Stimulated activated CD8-positive, alpha-beta memory T cell treated with anti-CD3 and anti-CD28 coated beads, Interleukin-2, amount 100 ng/mL, for 1 hour (primary cell): Measurements from ENCODE around the gene PTPRG.

Experiments
- DNase-seq, 2 donors: peaks; one replicate each; pipeline ENCODE4 v3.0.0-alpha.2; 2020; ENCODE audit warnings: low read depth in 2 of 2

Gene PTPRG

DNA sequence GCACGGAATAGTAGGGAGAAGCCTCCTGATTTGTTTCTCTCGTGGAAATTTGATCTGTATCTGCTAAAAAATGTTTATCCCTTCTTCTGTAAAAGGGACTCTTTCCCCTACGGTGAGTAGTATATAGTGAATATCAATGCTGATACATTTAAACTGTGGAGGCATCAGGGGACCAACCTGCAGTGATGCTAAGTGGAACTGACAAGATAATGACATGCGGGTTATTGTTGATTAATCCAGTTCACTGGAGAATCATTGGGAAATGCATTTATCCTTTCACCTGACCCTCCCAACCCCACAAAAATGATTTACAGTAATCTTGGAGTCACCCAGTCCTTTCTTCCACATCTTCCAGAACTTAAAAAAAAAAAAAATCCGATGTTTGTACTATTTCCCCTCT is 264.8 kb downstream of the PTPRG start:
- no peak for DNase-seq

- DNase-seq, result no peak
These were observed 267.0 kb downstream of the PTPRG start for GRCh38 chr3:61828184-61828874.

DNA sequence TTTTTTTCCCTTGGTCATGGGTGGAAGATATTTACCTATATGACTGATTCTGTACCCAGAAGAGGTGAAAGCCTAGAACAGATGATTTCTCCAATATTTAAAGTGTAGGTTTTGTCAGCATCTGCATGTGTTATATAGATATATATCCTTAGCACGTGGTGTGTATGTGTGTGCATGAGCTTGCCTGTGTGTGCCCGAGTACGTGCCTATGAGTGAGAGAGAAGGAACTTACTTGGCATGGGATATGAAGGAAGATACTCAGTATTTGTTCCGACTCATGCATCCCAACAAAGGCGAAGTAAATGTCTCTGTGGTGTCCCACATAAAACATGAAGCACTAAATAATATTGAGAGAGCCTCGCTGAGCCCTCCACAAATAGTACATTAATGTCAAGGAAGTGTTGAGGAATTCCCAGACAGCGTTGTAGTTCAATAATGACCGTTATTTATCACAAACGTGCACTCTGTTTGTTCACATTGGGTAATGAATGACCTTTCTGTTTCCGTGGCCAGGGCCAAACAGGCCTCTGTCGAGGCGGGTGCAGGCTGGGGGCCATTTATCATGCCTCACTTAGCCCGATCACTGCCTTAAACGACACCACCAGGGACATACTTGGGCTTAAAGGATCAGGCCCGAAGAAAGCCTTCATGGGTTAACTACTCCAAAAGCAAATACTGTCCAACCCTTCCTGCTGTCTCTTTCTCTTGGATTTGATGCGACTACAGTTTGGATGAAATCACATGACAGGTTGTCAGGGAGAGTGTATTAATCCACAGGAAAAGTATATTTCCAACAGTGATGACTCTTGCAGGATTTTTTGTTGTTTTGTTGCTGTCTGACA is 267.7 kb downstream of the PTPRG start:
- DNase-seq, result no peak

DNA sequence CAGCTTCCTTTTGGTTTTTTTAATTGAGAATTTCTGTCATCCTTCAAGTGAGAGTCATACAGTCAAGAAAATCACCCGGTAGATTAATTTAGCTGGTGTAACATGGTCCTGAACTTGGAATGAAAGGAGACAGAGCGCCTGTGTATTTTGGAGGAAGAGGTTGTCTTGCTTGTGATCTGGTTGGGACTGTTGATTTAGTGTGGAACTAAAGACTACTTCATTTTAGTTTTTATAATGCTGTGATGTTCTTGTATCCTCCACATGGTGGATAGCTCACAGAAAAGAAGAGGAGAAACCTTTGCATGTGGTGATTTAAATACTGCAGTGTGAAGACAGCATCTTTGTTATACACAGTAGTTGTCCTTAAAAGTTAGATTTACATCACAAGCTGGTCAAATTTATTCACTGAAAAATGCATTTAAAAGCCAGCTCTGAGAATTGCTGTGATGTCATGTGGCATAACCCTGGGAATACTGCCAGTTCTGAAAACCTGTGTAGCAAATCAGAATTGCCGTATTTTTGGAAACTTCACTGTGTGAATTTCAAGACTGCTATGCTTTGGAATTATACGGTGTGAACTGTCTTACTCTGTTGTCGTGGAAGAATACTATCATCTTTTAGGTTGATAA is 268.5 kb downstream of the PTPRG start:
- DNase-seq, result no peak

DNA sequence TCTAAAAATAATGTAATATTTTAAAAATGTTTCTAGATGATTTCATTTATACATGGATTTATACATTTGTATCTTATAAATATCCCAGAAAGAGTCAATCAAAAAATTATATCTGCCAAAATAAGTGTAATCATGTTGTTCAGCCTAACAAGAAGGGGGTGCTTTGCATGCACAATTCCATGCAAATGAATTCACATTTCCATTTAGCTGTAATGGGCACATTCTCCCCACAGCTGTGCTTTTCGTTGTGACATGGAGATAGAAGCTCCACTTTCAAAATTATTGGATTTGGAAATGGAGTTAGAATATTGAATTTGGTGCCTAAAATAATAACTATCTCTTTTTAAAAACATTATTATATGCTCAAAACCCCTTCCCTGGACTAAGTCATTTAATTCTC is 270.6 kb downstream of the PTPRG start:
- DNase-seq, result no peak

DNA sequence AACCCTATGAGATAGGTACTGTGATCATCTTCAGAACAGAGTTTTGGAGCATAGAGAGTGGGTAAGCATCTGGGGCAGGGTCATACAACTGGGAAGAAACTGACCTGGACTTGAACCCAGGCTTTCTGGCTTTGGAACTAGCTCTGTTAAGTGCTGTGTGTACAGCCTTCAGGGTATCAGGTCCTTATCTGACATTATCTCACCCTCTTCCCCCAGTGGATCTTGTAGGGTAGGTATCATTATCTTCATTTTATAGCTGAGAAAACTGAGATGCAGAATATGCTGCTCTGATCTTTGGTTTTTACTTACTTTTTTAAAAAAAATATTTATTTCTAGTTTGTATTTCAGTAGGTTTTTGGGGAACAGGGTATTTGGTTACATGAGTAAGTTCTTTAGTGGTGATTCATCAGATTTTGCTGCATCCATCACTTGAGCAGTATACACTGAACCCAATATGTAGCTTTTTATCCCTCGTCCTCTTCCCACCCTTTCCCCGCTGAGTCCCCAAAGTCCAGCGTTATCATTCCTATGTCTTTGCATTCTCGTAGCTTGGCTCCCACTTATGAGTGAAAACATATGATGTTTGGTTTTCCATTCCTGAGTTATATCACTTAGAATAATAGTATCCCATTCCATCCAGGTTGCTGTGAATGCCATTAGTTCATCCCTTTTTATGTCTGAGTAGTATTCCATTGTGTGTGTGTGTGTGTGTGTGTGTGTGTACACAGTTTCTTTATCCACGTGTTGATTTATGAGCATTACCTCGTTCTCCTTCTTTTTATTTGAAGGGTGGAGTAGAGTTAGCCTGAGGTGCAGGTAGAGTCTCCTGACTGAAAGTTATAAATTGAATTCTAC is 271.2 kb downstream of the PTPRG start:
- DNase-seq, result no peak

GRCh38 chr3:61839256-61839655 is 277.9 kb downstream of the PTPRG start:
- no peak for DNase-seq

- no peak for DNase-seq
These were observed 279.9 kb downstream of the PTPRG start for GRCh38 chr3:61841111-61841845.

DNA sequence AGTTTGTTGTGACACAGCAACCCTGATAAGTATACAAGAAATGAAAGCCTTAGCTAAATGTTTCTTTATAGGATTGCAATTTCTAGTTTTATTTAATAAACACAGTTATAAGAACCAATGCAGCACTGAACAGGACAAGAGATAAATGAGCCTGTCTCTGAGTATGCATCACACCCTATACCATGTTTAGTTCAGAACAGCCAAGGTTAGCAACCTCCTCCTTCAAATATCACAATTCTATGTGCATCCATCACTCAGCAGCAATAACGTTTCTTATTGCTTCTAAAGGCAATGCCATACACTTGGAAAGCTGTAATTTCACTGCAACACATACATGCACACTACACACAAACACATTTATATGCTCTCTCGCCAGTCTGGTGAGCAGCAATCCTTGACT is 280.6 kb downstream of the PTPRG start:
- no peak for DNase-seq

GRCh38 chr3:61844346-61844745 is 283.0 kb downstream of the PTPRG start:
- DNase-seq, result no peak

DNA sequence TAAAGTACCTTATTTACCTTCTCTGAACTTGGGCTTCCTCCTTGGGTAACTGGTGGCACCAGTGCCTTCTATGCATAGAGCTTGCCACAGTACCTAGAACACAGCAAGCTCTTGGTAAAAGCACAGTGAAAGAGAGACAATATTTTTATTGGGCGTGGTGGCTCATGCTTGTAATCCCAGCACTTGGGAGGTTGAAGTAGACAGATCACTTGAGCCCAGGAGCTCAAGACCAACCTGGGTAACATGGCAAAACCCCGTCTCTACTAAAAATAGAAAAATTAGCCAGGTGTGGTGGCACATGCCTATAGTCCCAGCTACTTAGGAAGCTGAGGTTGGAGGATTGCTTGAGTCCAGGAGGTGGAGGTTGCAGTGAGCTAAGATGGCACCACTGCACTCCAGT is 285.1 kb downstream of the PTPRG start:
- no peak for DNase-seq

DNA sequence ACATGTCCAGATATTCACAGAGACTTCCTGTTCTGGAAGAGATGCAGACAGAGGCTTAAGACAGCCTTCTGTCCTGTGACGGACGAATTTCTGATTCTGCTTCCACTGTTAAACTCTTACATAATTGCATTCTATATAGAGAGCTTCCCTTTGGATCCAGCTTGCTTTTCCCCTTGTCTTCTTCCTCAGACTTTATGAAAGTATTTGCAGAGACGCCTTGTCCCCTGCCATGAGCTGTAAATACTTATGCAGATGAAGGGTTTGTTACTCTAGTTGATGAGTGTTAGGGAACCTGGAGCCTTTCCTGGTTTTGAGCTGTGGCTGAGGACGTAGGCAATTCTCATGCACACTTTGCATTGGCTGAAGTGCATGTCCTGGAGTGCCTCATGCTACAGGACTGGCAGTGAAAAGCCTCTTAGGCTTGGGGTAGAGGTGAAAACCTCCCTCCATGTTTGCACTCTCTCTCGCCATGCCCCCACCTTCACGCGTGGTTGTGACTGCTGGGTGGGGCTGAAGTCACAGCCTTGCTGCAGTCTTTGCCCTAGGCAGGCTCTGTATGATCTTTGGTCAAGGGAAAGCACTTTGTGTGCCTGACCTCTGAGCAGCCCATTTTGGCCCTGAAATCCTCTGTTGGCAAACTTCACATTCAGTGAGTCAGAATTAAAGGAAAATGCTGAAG is 286.6 kb downstream of the PTPRG start:
- no peak for DNase-seq

DNA sequence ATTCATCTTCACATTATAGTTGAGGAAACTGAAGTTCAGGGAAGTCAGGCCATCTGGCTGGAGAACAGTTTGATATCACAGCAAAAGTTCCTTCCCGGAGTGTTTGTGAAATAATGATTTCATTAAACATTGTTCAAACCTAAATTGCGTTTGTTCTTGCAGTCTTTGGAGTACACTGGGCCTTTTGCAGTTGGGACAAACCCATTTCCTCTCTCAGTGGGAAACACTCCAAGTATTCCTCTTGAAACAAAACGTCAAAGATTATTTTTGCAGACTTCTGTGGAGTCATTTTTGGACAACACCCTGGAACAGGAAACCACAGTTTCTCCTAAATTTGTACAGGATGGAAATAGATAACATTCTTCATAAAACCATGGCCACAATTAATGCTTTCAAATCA is 287.5 kb downstream of the PTPRG start:
- no peak for DNase-seq

DNA sequence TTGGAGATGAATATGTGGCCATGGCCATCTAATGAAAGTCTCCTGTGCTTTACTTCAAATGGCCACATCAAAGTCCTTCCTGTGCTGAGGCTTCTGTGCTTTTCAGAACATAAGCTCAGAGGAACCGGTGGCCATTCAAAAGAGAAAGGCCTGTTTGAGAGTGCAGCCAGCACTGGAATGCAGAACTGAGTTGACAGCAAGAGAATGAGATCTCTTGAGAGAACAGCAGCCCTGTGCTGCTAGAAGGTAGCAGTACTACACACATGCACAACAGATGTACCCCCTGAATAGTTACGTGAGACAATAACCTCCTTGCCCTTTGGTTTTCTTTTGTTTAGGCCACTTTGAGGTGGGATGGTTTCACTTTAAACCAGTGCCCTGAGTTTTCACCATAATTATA is 292.5 kb downstream of the PTPRG start:
- DNase-seq, result no peak

GRCh38 chr3:61855211-61855610 is 293.8 kb downstream of the PTPRG start:
- no peak for DNase-seq

- no peak for DNase-seq
These were observed 295.9 kb downstream of the PTPRG start for GRCh38 chr3:61857297-61857696.

GRCh38 chr3:61858054-61858453 is 296.7 kb downstream of the PTPRG start:
- no peak for DNase-seq

DNA sequence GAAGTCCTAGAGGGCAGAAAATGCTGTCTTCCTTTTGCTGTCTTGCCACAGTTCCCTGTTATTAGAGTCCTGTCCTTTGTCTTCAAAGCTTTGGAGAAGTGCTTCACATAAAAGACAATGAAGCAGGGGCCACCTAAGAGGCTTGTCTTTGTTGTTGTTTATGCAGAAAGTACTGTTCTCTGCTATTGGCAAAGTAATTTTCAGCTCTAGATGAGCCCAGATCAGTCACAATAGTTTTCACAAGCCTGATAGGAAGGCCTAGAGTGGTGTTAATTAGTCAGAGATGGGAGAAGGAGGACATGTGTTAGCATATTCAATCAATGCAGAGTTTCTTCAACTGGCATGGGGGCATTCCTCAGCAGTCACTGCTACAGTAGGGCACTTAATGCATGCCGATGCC is 300.0 kb downstream of the PTPRG start:
- no peak for DNase-seq

DNA sequence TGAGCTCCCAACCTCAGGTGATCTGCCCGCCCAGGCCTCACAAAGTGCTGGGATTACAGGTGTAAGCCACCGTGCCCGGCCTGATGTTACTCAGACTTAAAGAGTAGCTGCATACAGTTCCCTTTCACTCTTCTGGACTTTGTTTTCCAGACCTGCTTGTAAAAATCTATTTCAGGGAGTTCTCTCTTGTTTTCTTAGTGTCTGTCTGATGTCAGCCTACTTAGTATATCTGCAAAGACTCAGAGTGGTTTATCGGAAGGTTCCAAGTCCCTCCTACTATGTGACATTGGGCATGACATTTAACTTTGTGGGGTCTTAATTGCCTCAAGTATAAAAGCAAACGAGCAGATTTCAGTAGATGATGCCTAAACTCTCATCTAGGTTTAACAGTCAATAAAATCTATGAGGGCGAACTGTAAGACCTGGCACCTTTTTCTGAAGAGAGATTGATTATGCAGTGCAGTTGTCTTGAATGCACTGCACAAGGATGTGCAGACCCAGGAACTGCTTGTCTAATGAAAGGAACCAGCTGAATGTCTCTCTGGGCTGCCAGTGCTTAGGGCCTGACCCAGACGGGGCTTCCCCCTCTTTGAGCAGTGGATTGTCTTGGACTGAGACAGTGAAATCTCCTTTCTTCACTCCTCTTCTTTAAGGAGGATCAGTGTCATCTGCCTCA is 301.4 kb downstream of the PTPRG start:
- DNase-seq, result no peak

GRCh38 chr3:61863579-61863978 is 302.2 kb downstream of the PTPRG start:
- no peak for DNase-seq
